CD14-positive monocyte (primary cell): ENCODE results near the gene FRMPD4. TPM values are rescaled to one million over a fixed set of nuclear protein-coding genes. Genes with fewer than 3 reads are reported as not detected.

ENCODE experiments used
- DNase-seq, 3 donors: peaks; one replicate each; pipeline ENCODE4 v3.0.0-alpha.2; 2011 to 2022
- H2AFZ ChIP-seq: 2 replicates; pipeline ENCODE4 v1.6.0; 2012; ENCODE audit warnings: mild to moderate bottlenecking, low read depth, low read length, inconsistent platforms; ENCODE audit not compliant: insufficient read depth, poor library complexity, severe bottlenecking
- H3K27ac ChIP-seq, 2 donors: 1 replicate in 1 of 2; 2 replicates in 1 of 2; pipeline ENCODE4 v1.5.1; 2012 to 2013; ENCODE audit warnings: low read length in 2 of 2, control low read depth in 1 of 2, inconsistent platforms in 1 of 2, low read depth in 1 of 2, mild to moderate bottlenecking in 1 of 2
- H3K27me3 ChIP-seq, 2 donors: one replicate each; pipeline versions ENCODE4 v1.6.0 to v1.6.1; 2011 to 2013; ENCODE audit warnings: low read length in 2 of 2; ENCODE audit not compliant: control insufficient read depth in 2 of 2, insufficient read depth in 2 of 2
- H3K36me3 ChIP-seq, 2 donors: replicated peaks in 1 of 2; 1 replicate in 1 of 2; 2 replicates in 1 of 2; pipeline versions ENCODE4 v1.5.1 to v1.6.1; 2012 to 2013; ENCODE audit warnings: low read length in 2 of 2, control low read depth in 1 of 2, inconsistent platforms in 1 of 2, mild to moderate bottlenecking in 1 of 2; ENCODE audit not compliant: insufficient read depth in 2 of 2, control insufficient read depth in 1 of 2
- H3K4me1 ChIP-seq, 2 donors: 1 replicate in 1 of 2; 2 replicates in 1 of 2; pipeline versions ENCODE4 v1.5.1 to v1.6.1; 2012 to 2013; ENCODE audit warnings: low read length in 2 of 2, control low read depth in 1 of 2, inconsistent platforms in 1 of 2, mild to moderate bottlenecking in 1 of 2, moderate library complexity in 1 of 2; ENCODE audit not compliant: insufficient read depth in 2 of 2, control insufficient read depth in 1 of 2
- H3K4me2 ChIP-seq: replicated peaks from 2 replicates; pipeline ENCODE3; 2012; ENCODE audit warnings: low read length, moderate library complexity, mild to moderate bottlenecking; ENCODE audit not compliant: poor library complexity, severe bottlenecking; ENCODE audit errors: extremely low read depth
- H3K4me3 ChIP-seq, 3 experiments: fragments of 200-600 bp in 1 of 3; sonication (generic) in 1 of 3; replicated peaks in 1 of 3; 1 replicate in 2 of 3; 2 replicates in 1 of 3; pipeline ENCODE4 v1.5.1; 2011 to 2013; ENCODE audit warnings: low read length in 3 of 3, mild to moderate bottlenecking in 3 of 3, control low read depth in 2 of 3, low read depth in 2 of 3, inconsistent platforms in 1 of 3, moderate library complexity in 1 of 3
- H3K79me2 ChIP-seq: 2 replicates; pipeline ENCODE4 v1.6.0; 2012; ENCODE audit warnings: mild to moderate bottlenecking, control low read depth, inconsistent platforms, low read length, moderate library complexity; ENCODE audit not compliant: insufficient read depth
- H3K9ac ChIP-seq: 2 replicates; pipeline ENCODE4 v1.6.0; 2017; ENCODE audit warnings: low read length, mild to moderate bottlenecking; ENCODE audit not compliant: insufficient read depth, poor library complexity, severe bottlenecking
- H3K9me3 ChIP-seq, 2 donors: replicated peaks in 1 of 2; 1 replicate in 1 of 2; 2 replicates in 1 of 2; pipeline versions ENCODE4 v1.5.1 to v1.6.1; 2012 to 2013; ENCODE audit warnings: low read length in 2 of 2, control low read depth in 1 of 2; ENCODE audit not compliant: control insufficient read depth in 1 of 2, insufficient read depth in 1 of 2
- H4K20me1 ChIP-seq: 2 replicates; pipeline ENCODE4 v1.6.0; 2012; ENCODE audit warnings: mild to moderate bottlenecking, low read length, control low read depth, moderate library complexity; ENCODE audit not compliant: insufficient read depth
- H3K27ac Mint-ChIP-seq, 7 donors: one replicate each; pipeline ENCODE4 v1.8.0; 2020; ENCODE audit warnings: mild to moderate bottlenecking in 7 of 7, mixed read lengths in 7 of 7, moderate library complexity in 6 of 7, inconsistent platforms in 2 of 7
- H3K27me3 Mint-ChIP-seq, 3 donors: one replicate each; pipeline ENCODE4 v1.8.0; 2021 to 2022; ENCODE audit warnings: low read depth in 3 of 3, mild to moderate bottlenecking in 3 of 3, mixed read lengths in 3 of 3, moderate library complexity in 3 of 3, inconsistent platforms in 1 of 3
- H3K36me3 Mint-ChIP-seq, 2 donors: one replicate each; pipeline ENCODE4 v1.8.0; 2020; ENCODE audit warnings: mixed read lengths in 2 of 2, inconsistent platforms in 1 of 2, mild to moderate bottlenecking in 1 of 2
- H3K4me1 Mint-ChIP-seq: one replicate; pipeline ENCODE4 v1.8.0; 2020; ENCODE audit warnings: mild to moderate bottlenecking, mixed read lengths
- H3K4me3 Mint-ChIP-seq, 2 donors: one replicate each; pipeline ENCODE4 v1.8.0; 2020; ENCODE audit warnings: mild to moderate bottlenecking in 2 of 2, mixed read lengths in 2 of 2, moderate library complexity in 1 of 2
- H3K9me3 Mint-ChIP-seq, 7 donors: one replicate each; pipeline ENCODE4 v1.8.0; 2020 to 2022; ENCODE audit warnings: mixed read lengths in 7 of 7, mild to moderate bottlenecking in 6 of 7, moderate library complexity in 6 of 7, inconsistent platforms in 2 of 7
- WGBS: methylation state at CpG from one replicate; pipeline ENCODE4 v1.1.5; 2013; ENCODE audit warnings: missing lambda C conversion rate; ENCODE audit not compliant: insufficient coverage; 5-methylcytosine and 5-hydroxymethylcytosine counted together
- intact Hi-C, 2 donors: fragments of 100-400 bp; cut with micrococcal nuclease; formaldehyde crosslinking; loops; one replicate each; pipeline versions ENCODE4 v1.15.0 to v1.15.1; 2023
- polyA plus RNA-seq, 3 donors: library from polyadenylated mRNA; depleted of rRNA in 1 of 3; unstranded in 2 of 3; stranded (reverse) in 1 of 3; fragments of 300-500 nt in 2 of 3; fragments of >200 nt in 1 of 3; fragmentation: Illumina TruSeq in 2 of 3; gene quantifications; 1 replicate in 2 of 3; 2 replicates in 1 of 3; pipeline ENCODE4 v1.2.3, GENCODE V29; 2012 to 2021
- TF ChIP-seq, protein P1 (sequence below): fragments of 200-600 bp; IDR thresholded peaks from one replicate; pipeline ENCODE4 v1.8.0; 2022; ENCODE audit warnings: antibody characterized with exemption, mild to moderate bottlenecking

Gene FRMPD4
- polyA plus RNA-seq, 3 donors, result not detected

DNA sequence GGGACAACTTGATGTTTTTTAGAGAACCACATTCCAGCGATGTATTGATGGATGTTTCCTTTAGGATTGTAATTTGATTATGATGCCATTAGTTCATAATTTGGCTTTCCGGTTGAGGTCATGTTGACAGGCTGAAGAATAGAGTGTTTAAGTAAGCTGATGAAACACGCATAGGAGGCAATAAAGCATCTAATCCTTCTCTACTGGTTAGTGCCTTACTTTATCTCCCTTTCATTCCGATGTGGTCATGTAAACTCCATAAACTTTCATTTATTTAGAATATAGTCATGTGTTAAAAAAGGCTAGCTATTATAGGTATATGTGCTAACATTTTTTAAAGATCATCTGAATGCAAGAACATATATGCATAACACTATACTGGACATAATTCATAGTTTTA is 15.0 kb downstream of the FRMPD4 start:
- H3K9me3 Mint-ChIP-seq, result peaks cover 0 to 2% (median 0%) of the 10 kb centered on the region in 7 donors

DNA sequence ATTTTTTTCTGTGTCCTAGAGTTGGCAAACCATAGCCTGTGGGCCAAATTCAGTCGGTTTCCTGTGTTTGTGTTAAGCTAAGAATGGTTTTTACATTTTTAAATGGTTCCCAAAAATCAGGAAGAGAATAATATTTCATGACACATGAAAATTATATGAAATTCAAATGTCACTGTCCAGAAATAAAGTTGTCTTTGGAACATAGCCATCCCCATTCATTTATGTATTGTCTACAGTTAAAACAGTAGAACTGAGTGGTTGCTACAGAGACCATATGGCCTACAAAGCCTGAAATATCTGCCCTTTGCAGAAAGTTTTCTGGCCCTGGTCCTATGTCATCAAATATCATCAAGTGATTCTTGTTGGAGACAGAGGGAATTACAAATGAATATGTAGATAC is 15.5 kb downstream of the FRMPD4 start:
- no peak for DNase-seq
- Histone ChIP-seq H3K27ac (no peak overlapping the region), H3K4me1 (no peaks in the 10 kb centered on the region), H3K9me3 (no peaks in the 10 kb centered on the region), H3K79me2 (no peaks in the 10 kb centered on the region), H3K27me3 (no peaks in the 10 kb centered on the region), H3K36me3 (no peaks in the 10 kb centered on the region), H2AFZ (no peak overlapping the region), H3K4me3 (no peak overlapping the region), H4K20me1 (no peaks in the 10 kb centered on the region), H3K4me2 (no peak overlapping the region), H3K9ac (no peak overlapping the region)
- Mint-ChIP-seq H3K4me3 (no peak overlapping the region), H3K9me3 (peaks cover 0 to 2% (median 0%) of the 10 kb centered on the region in 7 donors), H3K4me1 (no peaks in the 10 kb centered on the region), H3K27ac (no peak overlapping the region), H3K36me3 (no peaks in the 10 kb centered on the region), H3K27me3 (no peaks in the 10 kb centered on the region)
- intact Hi-C loops, result no loop called here
- TF ChIP-seq, protein P1, sequence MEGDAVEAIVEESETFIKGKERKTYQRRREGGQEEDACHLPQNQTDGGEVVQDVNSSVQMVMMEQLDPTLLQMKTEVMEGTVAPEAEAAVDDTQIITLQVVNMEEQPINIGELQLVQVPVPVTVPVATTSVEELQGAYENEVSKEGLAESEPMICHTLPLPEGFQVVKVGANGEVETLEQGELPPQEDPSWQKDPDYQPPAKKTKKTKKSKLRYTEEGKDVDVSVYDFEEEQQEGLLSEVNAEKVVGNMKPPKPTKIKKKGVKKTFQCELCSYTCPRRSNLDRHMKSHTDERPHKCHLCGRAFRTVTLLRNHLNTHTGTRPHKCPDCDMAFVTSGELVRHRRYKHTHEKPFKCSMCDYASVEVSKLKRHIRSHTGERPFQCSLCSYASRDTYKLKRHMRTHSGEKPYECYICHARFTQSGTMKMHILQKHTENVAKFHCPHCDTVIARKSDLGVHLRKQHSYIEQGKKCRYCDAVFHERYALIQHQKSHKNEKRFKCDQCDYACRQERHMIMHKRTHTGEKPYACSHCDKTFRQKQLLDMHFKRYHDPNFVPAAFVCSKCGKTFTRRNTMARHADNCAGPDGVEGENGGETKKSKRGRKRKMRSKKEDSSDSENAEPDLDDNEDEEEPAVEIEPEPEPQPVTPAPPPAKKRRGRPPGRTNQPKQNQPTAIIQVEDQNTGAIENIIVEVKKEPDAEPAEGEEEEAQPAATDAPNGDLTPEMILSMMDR, result no peak
- WGBS, result no CpG with 5 or more reads among the region's 1 CpG

More for the DNA sequence above, 15.0 kb downstream of the FRMPD4 start:
- Histone ChIP-seq H3K79me2 (no peaks in the 10 kb centered on the region), H2AFZ (no peak overlapping the region), H3K9ac (no peak overlapping the region), H3K9me3 (no peaks in the 10 kb centered on the region), H3K27ac (no peak overlapping the region), H3K4me2 (no peak overlapping the region), H3K4me3 (no peak overlapping the region), H3K4me1 (no peaks in the 10 kb centered on the region), H3K36me3 (no peaks in the 10 kb centered on the region), H3K27me3 (no peaks in the 10 kb centered on the region), H4K20me1 (no peaks in the 10 kb centered on the region)
- Mint-ChIP-seq H3K36me3 (no peaks in the 10 kb centered on the region), H3K27ac (no peak overlapping the region), H3K4me1 (no peaks in the 10 kb centered on the region), H3K4me3 (no peak overlapping the region), H3K27me3 (no peaks in the 10 kb centered on the region)
- intact Hi-C loops, result no loop called here
- no peak for DNase-seq
- WGBS, result 100% methylated on average over 1 of the region's 4 CpGs
- TF ChIP-seq, protein P1, result no peak
